PFSK-1 (cell line): ENCODE data around the gene HNF4A.

Experiments used
- POLR2AphosphoS5 ChIP-seq: IDR thresholded peaks from 2 replicates; pipeline ENCODE4 v1.6.1; 2012; ENCODE audit warnings: low read depth, mild to moderate bottlenecking, control low read depth, low read length, moderate library complexity
- SIN3A ChIP-seq: IDR thresholded peaks from 2 replicates; pipeline ENCODE4 v1.6.1; 2012; ENCODE audit warnings: mild to moderate bottlenecking, low read length, moderate library complexity, borderline replicate concordance; ENCODE audit not compliant: insufficient read depth
- TAF1 ChIP-seq: IDR thresholded peaks from 2 replicates; pipeline ENCODE4 v1.6.1; 2012; ENCODE audit warnings: low read length, control low read depth, borderline replicate concordance; ENCODE audit not compliant: insufficient read depth

DNA sequence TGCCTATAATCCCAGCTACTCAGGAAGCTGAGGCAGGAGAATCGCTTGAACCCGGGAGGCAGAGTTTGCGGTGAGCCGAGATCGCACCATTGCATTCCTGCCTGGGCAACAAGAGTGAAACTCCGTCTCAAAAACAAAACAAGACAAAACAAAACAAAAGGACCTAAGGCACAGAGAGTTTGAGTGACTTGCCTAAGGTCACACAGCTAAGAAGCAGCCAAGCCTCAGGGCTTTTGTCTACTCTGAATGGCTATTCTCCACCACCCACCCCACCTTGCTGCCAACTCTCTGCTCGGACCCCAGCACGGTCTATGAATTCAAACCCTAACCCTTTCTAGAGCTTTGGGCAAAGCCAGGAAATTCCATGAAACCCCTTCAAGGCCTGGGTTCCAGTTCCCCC, 101.1 kb downstream of the HNF4A start:
- TF ChIP-seq SIN3A (no peak), TAF1 (no peak), POLR2AphosphoS5 (no peak)
